Gastrocnemius medialis (tissue), 4 donors: Measurements from ENCODE around the gene VAV2.

Experiments used
- POLR2A ChIP-seq, 2 donors: fragments of 450-650 bp; IDR thresholded peaks; one replicate each; pipeline ENCODE4 v1.6.1; 2017; ENCODE audit warnings: antibody characterized with exemption in 2 of 2, mild to moderate bottlenecking in 2 of 2, moderate library complexity in 2 of 2
- TF ChIP-seq, protein P1 (sequence below), 5 experiments: fragments of 450-650 bp in 3 of 5; fragments of 200-600 bp in 2 of 5; sonication (generic) in 2 of 5; IDR thresholded peaks in 4 of 5; conservative IDR thresholded peaks in 1 of 5; 1 replicate in 4 of 5; 2 replicates in 1 of 5; pipeline ENCODE4 v1.5.1; 2016 to 2019; ENCODE audit warnings: antibody characterized with exemption in 5 of 5, mild to moderate bottlenecking in 3 of 5, moderate library complexity in 3 of 5

DNA sequence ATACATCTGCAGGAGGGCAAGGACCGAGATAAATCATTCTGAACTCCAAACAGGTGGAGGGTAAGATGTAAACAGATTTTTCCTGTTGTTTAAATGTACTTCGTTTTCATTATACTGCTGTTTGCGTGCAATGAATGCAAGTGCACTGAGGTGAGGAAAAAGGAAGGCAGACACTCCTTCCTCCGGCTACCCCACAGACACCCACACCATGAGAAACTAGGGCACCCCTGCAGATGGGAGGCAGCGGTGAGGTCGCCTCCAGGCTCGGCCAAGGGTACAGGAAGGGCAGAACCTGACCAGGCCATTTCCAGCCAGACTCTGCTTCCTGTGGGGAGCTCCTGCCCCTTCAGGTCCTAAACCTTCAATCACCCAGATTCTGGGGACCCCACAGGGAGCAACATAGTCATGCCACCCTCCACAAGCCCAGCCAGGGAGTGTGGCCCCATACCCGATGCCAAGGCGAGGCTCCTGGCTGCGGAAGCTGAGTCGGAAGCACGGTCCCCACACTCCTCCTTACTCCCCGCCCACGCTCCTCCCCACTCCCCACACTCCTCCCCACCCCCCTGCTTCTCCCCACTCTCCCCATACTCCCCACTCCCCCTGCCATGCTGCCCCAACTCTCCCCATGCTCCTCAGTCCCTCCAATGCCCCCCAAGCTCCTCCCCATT, 37.1 kb downstream of the VAV2 start:
- TF ChIP-seq, protein P1, sequence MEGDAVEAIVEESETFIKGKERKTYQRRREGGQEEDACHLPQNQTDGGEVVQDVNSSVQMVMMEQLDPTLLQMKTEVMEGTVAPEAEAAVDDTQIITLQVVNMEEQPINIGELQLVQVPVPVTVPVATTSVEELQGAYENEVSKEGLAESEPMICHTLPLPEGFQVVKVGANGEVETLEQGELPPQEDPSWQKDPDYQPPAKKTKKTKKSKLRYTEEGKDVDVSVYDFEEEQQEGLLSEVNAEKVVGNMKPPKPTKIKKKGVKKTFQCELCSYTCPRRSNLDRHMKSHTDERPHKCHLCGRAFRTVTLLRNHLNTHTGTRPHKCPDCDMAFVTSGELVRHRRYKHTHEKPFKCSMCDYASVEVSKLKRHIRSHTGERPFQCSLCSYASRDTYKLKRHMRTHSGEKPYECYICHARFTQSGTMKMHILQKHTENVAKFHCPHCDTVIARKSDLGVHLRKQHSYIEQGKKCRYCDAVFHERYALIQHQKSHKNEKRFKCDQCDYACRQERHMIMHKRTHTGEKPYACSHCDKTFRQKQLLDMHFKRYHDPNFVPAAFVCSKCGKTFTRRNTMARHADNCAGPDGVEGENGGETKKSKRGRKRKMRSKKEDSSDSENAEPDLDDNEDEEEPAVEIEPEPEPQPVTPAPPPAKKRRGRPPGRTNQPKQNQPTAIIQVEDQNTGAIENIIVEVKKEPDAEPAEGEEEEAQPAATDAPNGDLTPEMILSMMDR (IDR thresholded peaks at IDR 0.05 in 4 of 5, conservative IDR thresholded peaks at IDR 0.05 in 1 of 5) = no peak
- no peak for TF ChIP-seq POLR2A (IDR thresholded peaks at IDR 0.05)
